Measurements from ENCODE around the gene TUSC2. TPM values are rescaled to one million over a fixed set of nuclear protein-coding genes. Genes with fewer than 3 reads are reported as not detected.
A peak's percentile ranks its signal among the peaks of the same experiment; 100 is the strongest.

TUSC2 gene
- total RNA-seq, 1 experiment from 2014 or later: 15.2 TPM

DNA sequence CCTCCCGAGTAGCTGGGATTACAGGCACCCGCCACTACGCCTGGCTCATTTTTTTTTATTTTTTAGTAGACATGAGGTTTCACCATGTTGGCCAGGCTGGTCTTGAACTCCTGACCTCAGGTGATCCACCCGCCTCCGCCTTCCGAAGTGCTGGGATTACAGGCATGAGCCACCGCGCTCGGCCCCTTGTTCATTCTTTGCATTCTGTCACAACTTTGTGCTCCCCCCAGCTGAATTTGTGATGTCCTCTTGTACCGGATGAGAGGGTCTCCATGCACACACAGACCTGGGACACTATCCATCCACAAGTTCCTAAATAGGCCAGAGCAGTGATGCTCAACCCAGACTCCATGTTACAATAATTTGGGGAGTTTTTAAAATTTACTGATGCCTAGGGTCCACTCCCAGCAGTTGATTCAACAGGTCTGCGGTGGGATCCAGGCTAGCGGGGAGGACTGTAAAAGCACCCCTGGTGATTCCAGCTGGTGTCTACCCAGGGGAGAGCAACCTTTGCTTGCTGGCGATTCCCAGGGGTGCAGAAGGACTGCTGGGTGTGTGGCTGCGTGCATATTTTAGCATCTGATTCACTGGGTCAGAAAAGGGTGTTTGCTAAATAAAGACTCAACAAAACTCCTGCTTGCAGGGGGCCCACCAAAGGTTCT lies 11.6 kb upstream of the TUSC2 start:
- DNase-seq (ENCODE audit: low spot score): no peak
- no peaks in the 10 kb centered on the region for H3K36me3 ChIP-seq (ENCODE audit: insufficient read depth, low read length, poor library complexity, severe bottlenecking)
- no peak overlapping the region for H3K27ac ChIP-seq (ENCODE audit: low read depth, low read length, poor library complexity, severe bottlenecking)
- no peak overlapping the region for H3K4me3 ChIP-seq (ENCODE audit: low read depth, low read length, poor library complexity, severe bottlenecking)
- H3K27me3 ChIP-seq (replicated peaks; ENCODE audit: insufficient read depth, low read depth, low read length, poor library complexity): no peaks in the 10 kb centered on the region
- no peaks in the 10 kb centered on the region for H3K4me1 ChIP-seq (ENCODE audit: insufficient read depth, low read length, poor library complexity, severe bottlenecking)
- POLR2A ChIA-PET (ENCODE audit: low non-redundant PET): no interaction called here
- no TSS peak for BruUV-seq (replicated peaks)
- intact Hi-C loops (cut with micrococcal nuclease; ENCODE audit: unreplicated experiment): no loop called here
- CTCF ChIA-PET: no interaction called here
- TF ChIP-seq, protein P1, sequence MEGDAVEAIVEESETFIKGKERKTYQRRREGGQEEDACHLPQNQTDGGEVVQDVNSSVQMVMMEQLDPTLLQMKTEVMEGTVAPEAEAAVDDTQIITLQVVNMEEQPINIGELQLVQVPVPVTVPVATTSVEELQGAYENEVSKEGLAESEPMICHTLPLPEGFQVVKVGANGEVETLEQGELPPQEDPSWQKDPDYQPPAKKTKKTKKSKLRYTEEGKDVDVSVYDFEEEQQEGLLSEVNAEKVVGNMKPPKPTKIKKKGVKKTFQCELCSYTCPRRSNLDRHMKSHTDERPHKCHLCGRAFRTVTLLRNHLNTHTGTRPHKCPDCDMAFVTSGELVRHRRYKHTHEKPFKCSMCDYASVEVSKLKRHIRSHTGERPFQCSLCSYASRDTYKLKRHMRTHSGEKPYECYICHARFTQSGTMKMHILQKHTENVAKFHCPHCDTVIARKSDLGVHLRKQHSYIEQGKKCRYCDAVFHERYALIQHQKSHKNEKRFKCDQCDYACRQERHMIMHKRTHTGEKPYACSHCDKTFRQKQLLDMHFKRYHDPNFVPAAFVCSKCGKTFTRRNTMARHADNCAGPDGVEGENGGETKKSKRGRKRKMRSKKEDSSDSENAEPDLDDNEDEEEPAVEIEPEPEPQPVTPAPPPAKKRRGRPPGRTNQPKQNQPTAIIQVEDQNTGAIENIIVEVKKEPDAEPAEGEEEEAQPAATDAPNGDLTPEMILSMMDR (conservative IDR thresholded peaks at IDR 0.05; ENCODE audit: low read depth, low read length): no peak
- no peak for TF ChIP-seq EZH2 (IDR thresholded peaks at IDR 0.05; ENCODE audit: borderline replicate concordance, low read depth, low read length, poor library complexity, severe bottlenecking)
- H3K9me3 ChIP-seq (ENCODE audit: low read depth, low read length, poor library complexity, severe bottlenecking): no peaks in the 10 kb centered on the region

DNA sequence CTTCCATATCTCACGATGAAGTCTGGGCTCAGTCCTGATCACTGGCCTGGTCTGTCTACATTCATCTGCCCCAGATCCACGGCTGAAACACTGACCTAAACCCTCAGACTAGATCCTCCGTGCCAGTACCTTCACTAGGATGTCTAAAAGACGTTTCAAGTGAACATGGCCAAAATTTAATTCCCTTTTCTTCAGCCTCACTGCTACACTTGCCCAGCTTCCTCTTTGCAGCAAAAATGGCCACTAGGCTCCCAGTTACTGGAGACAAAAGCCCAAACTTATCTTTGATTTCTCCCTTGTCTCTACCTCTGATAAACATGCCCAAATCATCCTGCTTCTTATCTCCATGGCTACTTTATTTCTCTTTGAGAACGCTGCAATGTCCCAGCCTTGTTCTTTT lies 10.9 kb upstream of the TUSC2 start:
- H3K36me3 ChIP-seq (ENCODE audit: insufficient read depth, low read length, poor library complexity, severe bottlenecking): no peaks in the 10 kb centered on the region
- no peaks in the 10 kb centered on the region for H3K27me3 ChIP-seq (replicated peaks; ENCODE audit: insufficient read depth, low read depth, low read length, poor library complexity)
- no peak overlapping the region for H3K4me3 ChIP-seq (ENCODE audit: low read depth, low read length, poor library complexity, severe bottlenecking)
- POLR2A ChIA-PET (ENCODE audit: low non-redundant PET): interaction anchor here (0.7 kb wide), 1 partner anchor 10 kb away, joined by 27 read pairs; no protein-coding TSS in a partner anchor
- intact Hi-C loops (cut with micrococcal nuclease; ENCODE audit: unreplicated experiment): no loop called here
- CTCF ChIA-PET: no interaction called here
- DNase-seq (ENCODE audit: low spot score): no peak
- no peak overlapping the region for H3K27ac ChIP-seq (ENCODE audit: low read depth, low read length, poor library complexity, severe bottlenecking)
- TF ChIP-seq, protein P1 (conservative IDR thresholded peaks at IDR 0.05; ENCODE audit: low read depth, low read length): no peak
- no peak for TF ChIP-seq EZH2 (IDR thresholded peaks at IDR 0.05; ENCODE audit: borderline replicate concordance, low read depth, low read length, poor library complexity, severe bottlenecking)
- H3K4me1 ChIP-seq (ENCODE audit: insufficient read depth, low read length, poor library complexity, severe bottlenecking): no peaks in the 10 kb centered on the region
- BruUV-seq (replicated peaks): no TSS peak
- H3K9me3 ChIP-seq (ENCODE audit: low read depth, low read length, poor library complexity, severe bottlenecking): no peaks in the 10 kb centered on the region

GRCh38 chr3:50337175-50337861 lies 9.3 kb upstream of the TUSC2 start:
- H3K27me3 ChIP-seq (replicated peaks; ENCODE audit: insufficient read depth, low read depth, low read length, poor library complexity): no peaks in the 10 kb centered on the region
- ChIA-PET CTCF (interaction anchor here (0.5 to 1.5 kb wide), 3 partner anchors 9 to 1052 kb away, joined by 4 to 6 read pairs (median 4); partner anchors contain the start of gene TUSC2), POLR2A (ENCODE audit: low non-redundant PET) (interaction anchor here (1.1 kb wide), 1 partner anchor 9 kb away, joined by 4 read pairs; the partner anchor contains the start of gene TUSC2)
- DNase-seq (ENCODE audit: low spot score): peak; percentile 95
- intact Hi-C loops (cut with micrococcal nuclease; ENCODE audit: unreplicated experiment): no loop called here
- H3K9me3 ChIP-seq (ENCODE audit: low read depth, low read length, poor library complexity, severe bottlenecking): no peaks in the 10 kb centered on the region
- H3K36me3 ChIP-seq (ENCODE audit: insufficient read depth, low read length, poor library complexity, severe bottlenecking): no peaks in the 10 kb centered on the region
- TF ChIP-seq, protein P1 (conservative IDR thresholded peaks at IDR 0.05; ENCODE audit: low read depth, low read length): no peak
- no peak for TF ChIP-seq EZH2 (IDR thresholded peaks at IDR 0.05; ENCODE audit: borderline replicate concordance, low read depth, low read length, poor library complexity, severe bottlenecking)
- H3K4me1 ChIP-seq (ENCODE audit: insufficient read depth, low read length, poor library complexity, severe bottlenecking): no peaks in the 10 kb centered on the region
- peak overlapping the region; percentile 90 for H3K27ac ChIP-seq (ENCODE audit: low read depth, low read length, poor library complexity, severe bottlenecking)
- BruUV-seq (replicated peaks): no TSS peak
- peak overlapping the region; percentile 82 for H3K4me3 ChIP-seq (ENCODE audit: low read depth, low read length, poor library complexity, severe bottlenecking)
